OCI-M1 (cell line): ENCODE data around the gene SLC2A9.

Experiments used
- DNase-seq: peaks from one replicate; lab custom pipeline; 2025; lab: John Stamatoyannopoulos, UW

The SLC2A9 gene

DNA sequence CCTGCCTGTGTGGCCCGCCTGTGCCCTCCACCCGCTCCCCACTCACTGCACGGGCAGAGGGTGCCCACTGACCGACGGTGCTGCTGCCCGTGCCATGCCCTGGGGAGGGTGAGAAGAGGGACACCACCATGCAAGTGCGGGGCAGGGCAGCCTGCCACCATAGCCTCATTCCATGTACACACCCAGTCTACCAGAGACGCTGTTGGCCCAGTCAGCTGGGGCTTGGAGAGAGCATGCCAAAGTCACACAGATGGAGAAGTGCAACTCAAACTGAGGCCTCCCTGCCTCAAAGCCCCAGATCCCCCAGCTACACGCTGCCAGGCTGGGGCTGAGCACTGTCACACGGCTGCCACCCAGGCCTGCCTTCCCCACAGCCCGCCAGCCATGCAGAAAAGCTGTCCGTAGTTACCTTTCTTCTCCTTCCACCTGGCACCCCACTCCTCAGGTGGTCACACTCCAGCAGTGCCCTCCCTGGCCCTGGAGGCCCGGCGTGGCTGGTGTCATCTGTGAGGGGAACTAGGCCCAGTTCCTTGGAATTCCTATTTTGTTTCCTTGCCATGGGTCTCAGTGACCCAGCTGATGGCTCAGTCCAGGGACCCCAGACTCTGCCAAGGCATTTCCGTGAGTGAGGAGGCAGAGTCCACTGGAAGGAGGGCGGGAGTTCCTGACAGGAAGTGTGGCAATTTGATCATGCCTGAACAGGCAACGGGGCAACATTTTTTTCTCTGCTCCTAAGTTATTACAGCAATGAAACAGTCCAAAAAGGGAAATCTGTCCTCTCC, at the start of gene SLC2A9:
Gene SLC2A9 (minus strand): TSS at position 627 of the 782 bp plus-strand sequence. CDS start 68 bp downstream, at position 559.
- DNase-seq: no peak

DNA sequence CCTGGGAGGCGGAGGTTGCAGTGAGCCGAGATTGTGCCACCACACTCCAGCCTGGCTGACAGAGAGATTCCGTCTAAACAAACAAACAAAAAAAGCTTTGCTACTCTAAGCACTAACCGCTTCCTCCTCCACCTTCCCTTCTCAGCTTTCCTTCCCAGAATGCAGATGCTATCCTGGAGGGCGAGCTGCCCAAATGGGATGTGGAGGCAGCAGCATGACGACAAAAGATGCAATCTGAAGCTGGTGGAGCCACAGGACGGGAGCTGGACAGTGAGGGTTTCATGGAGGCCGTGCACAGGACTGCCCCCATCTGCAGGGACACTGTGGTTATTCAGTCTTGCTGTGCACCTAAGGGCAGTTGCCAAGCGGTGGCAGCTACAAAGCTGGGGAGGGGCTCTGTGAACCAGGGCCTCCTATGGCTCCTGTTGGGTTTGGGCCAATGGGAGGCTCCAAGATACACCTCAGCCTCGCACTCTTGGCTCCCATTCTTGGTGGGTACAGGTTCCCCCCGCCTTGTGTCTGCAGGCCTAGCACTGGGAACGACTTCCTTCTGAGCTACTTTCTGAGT, 47.9 kb upstream of the SLC2A9 start:
- no peak for DNase-seq

DNA sequence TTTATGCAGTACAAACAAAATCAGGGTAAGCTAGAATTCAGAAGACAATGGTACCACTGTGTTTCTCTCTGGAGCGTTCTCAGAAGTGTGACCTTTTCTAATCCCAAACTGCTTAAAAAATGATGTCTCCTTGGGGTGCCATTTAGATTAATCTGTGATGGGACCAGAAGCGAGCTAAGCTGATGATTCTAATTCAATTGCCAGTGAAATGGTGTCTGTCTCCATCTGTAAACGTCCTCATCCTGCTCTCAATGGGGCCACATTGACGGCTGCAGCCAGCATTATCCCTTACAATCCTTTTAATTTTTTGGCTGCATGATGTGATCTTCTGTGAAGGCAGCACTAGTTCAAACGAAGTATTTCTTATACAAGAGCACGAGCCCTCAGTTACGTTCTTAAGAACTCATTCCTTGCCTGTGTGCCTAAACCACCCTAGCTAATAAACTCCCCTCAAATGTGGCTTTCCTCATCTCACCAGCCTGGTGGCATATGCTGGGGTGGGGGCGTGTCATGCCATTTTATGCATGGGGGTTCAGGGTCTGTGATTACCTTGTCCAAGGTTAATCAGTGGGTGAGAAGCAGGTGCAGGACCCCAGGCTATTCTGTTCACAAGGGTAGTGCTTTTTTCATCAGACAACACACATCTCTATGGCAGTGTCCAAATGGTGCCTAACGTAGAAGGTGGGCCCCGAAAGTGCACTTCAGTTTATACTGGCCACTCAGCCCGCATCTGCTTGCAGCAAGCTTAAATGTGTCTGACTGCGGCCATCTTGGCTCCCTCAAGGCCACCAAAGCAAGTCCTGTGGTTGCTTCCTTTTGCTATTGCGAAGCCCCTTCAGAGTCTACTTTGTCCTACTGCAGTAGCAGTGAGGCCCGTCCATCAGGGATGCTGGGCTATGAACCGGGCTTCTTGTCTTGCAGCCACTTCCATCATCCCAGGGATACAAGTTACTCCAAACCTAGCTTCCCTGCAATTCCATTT, 45.7 kb upstream of the SLC2A9 start:
- no peak for DNase-seq

DNA sequence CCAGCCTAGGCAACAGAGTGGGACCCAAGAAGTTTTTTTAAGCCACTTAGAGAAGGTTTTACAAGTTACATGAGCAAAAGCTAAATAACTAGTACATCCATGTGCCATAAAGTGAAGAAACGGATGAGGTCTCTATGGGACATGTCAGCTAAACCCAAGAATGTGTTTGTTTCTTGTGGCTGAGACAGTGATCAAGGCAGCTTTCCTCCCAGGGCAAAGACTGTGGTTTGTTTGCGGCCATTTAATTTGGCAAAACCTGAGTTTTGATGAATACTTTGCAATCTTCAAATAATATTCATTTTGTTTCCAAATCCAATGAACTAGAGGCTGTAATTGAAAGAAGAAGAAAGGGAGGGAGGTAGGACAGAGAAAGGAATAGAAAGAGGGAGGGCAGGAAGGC, 44.9 kb upstream of the SLC2A9 start:
- no peak for DNase-seq

DNA sequence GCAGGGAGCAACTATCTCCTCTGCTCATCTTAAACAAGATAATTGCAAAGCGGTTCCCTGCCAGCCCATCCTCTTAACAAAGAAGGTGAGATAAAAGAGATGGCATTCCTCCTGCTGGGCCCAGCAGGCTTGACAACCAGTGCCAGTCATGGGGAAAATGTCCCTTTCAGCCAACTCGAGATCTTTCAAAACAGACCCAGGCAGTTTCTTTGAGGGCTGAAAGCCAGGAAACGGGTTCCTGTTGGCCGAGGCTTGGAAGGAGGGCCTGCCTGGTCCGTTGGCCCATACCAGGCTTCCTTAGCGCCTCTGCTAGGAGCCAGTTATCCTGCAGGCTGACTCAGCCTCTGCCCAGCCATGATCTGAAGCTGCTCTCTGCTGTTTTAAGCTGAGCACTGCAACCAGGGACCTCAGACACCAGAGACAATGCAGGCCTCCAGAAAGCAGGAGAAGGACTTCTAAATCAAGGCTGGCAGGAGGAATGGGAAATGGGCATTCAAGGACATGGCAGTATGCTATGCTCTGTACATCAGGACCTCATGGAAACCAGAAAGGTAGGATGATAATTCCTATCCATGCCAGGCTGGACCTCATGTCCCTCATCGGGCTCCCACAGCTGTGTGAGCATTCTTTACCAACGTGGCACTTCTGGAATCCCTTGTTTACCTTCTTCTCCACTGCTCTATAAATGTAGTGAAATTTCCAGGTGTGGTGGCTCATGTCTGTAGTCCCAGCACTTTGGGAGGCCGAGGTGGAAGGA, 42.4 kb upstream of the SLC2A9 start:
- DNase-seq: peak; percentile 25

DNA sequence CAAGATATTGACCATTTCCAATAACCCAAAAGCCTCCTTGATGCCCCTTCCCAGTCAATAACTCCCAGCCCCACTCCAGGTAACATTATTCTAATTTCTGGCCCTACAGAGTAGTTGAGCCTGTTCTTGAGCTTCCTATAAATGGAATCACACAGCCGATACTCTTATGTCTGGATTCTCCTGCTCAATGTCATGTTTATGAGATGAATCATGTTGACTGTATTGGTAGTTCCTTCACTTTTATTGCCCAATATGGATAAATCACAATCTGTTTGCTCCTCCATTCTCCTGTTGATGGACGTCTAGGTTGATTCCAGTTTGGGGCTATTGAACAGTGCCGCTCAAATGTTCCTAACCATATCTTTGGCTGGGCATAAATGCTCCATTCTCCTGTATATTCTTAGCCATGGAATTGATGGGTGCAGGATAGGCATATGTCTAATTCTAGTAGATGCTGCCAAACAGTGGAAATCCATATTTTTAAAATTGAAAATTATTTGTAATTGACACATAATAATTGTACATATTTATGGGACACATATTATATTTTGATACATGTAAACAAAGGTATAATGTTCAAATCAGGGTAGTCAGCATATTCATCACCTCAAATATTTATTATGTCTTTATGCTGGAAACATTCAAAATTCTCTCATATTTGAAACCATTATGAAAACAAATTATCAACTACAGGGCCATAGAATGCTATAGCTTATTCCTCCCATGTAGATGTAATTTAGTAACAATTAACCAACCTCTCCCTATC, 40.5 kb upstream of the SLC2A9 start:
- no peak for DNase-seq

DNA sequence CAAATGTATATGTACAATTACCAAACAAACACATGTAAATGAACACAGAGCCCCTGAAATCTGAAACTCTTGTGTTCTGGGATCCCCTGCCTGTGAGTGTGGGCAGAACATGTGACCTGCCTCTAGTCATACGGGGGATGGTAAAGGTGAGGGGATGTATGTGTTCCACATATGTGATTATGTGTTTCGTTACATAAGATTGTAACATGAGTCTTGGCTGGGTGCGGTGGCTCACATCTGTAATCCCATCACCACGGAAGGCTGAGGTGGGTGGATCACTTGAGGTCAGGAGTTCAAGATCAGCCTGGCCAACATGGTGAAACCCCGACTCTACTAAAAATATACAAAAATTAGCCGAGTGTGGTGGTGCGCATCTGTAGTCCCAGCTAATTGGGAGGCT, 37.1 kb upstream of the SLC2A9 start:
- DNase-seq: no peak

DNA sequence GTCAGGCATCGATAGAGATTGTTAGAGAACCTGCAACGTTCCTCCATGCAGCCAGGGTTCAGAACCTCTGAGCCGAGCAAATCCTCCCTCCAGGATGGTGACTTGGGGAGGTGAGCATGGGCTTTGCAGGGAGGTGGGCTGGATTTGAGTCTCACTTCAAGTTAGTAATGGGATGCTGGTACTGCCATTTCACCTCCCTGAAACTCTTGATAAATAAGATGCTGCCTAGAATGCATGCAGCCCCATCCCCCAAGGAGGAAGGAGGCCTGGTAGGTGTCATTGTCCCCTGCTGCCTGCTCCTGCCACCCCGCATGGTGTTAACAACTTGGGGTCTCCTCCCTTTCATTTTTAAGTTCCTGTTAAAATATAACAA, 35.7 kb upstream of the SLC2A9 start:
- no peak for DNase-seq

DNA sequence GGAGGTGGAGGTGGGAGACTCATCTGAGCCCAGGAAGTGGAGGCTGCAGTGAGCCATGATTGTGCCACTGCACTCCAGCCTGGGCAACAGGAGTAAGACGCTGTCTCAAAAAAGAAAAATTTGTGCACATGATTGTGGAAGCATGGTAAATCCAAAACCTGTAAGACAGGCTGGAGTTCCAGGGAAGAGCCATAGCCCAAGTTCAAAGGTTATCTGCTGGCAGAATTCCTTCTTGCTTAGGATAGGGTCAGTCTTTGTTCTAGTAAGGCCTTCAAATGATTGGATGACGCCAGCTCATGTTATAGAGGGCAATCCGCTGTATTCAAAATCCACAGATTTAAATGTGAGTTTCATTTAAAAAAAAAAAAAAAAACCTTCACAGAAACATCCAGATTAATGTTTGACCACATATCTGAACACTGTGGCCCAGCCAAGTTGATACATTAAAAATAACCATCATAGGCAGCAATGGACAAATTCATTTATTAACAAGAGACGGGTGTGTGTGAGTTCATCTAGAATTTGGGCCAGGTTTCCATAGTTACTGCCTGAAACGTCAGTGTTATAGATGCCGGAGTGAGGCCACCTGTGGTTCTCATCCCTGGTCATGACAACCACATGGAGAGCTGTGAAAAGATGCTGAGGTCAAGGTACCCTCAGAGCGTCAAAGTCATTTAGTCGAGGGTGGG, 35.2 kb upstream of the SLC2A9 start:
- no peak for DNase-seq

DNA sequence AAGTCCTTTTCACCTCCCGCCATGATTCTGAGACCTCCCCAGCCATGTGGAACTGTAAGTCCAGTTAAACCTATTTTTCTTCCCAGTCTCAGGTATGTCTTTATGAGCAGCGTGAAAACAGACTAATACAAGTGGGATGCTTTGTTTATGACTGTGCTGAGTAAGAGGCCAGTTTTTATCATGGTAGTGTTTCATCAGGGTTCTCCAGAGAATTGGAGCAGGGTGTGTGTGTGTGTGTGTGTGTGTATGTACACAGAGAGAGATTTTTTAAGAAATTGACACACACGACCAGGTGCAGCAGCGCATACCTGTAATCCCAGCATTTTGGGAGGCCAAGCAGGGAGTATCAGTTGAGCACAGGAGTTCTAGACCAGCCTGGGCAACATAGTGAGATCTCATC, 34.6 kb upstream of the SLC2A9 start:
- no peak for DNase-seq

DNA sequence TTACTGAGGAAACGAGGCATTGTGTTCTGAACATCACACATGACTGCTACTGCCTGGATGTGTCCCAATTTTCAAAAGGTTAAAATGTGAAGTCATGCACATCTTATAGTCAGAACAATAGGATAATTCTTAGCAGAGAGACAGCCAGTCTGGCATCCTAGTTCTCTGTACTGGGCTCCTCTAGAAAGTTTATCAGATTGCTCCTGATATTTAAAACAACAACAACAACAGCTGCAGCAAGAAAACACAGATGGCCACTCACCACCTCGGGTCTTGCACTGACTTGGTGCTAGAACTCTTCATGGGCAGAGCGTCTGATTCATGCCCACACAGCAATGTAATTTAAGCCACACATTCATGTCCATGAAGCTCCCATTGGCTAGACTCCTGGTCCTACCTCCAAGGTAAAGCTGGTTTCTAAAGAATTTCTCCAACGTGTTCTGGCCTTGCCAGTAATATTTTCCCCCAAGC, 33.3 kb upstream of the SLC2A9 start:
- DNase-seq: no peak

DNA sequence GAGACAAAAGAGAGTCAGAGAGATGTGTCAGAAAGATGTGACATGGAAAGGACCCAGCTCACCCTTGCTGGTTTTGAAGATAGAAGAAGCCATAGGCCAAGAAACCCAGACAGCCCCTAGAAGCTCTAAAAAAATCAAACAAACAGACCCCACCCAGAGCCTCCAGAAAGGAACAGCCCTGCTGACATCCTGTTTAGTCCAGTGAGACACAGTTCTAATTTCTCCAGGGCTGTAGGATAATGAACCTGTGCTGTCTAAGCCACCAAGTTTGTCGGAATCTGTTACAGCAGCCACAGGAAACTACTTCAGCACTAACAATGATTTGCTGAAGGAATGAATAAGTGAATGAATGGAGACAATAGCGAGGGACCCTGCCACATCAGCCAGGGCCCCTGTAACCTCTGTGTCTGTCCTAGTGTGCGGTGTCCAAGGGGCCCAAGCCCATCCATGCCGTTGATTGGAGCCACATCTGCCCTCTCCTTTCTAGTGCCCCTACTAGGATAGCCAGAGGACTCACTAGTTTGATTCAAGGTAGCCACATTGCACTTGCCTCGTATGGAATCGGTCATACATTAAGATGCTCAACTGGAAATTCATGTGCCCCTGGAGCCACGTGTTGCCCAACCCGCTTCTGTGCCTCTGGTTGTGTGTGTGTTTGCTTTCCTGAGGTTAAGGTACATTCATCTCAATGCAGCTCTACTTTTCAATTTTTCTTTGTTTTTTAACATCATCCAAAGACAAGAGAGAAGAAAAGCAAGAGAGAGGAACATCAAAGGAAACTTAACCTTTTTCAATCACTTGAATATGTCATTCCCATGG, 32.5 kb upstream of the SLC2A9 start:
- no peak for DNase-seq

DNA sequence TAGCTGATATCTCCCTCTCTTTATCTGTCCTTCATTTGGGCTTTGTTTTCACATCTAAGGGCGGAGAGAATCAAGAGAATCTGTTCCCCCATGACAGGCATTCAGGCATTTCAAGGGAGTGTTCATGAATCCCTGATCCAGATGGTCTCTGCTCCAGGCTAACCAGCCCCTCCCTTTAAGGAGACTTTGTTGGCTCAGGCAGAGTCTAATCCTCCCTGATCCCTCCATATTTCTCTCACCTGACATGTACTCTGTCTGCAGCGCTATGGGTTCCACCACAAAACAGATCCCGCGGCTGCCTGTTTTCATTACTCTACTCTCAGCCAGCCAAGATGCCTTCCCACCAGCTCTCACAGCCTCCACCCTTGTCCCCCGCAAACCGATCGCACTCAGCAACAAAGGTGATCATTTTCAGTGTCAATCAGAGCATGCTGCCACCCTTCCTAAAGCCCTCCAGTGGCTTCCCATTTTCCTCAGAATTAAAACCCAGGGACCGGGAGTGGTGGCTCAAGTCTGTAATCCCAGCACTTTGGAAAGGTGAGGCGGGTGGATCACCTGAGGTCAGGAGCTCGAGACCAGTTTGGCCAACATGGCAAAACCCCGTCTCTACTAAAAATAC, 30.3 kb upstream of the SLC2A9 start:
- no peak for DNase-seq

DNA sequence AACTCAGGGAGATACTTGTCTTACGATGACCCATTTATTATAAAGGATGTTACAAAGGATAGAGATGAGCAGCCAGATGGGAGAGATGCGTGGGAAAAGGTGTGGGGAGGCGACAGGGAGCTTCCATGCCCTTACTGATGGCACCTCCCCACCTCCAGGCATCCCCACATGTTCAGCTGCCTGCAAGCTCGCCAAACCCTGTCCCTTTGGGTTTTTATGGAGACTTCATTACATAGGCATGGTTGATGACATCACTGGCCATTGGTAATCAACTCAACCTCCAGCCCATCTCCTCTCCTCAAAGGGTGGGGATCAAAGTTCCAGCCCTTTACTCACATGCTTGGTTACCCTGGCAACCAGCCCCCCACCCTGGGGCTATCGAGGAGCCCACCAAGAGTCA, 29.4 kb upstream of the SLC2A9 start:
- no peak for DNase-seq

DNA sequence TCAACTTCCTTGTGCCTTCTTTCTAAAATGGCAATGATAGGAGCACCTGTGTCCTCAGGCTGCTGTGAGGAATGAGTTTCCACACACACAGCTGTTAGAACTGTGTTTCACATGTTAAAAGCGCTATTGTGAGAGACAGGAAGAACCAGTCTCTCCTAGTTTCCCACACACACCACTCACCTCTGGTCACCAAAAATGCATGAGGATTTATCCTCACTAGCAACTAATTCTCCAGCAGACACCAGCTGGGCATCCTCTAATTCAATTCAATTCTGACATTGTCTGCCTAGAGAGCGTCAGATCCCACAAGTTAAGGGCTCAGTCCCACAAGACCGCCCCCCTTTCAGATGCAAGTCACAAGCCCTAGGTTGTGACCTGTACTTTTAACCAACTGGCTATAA, 29.0 kb upstream of the SLC2A9 start:
- no peak for DNase-seq

DNA sequence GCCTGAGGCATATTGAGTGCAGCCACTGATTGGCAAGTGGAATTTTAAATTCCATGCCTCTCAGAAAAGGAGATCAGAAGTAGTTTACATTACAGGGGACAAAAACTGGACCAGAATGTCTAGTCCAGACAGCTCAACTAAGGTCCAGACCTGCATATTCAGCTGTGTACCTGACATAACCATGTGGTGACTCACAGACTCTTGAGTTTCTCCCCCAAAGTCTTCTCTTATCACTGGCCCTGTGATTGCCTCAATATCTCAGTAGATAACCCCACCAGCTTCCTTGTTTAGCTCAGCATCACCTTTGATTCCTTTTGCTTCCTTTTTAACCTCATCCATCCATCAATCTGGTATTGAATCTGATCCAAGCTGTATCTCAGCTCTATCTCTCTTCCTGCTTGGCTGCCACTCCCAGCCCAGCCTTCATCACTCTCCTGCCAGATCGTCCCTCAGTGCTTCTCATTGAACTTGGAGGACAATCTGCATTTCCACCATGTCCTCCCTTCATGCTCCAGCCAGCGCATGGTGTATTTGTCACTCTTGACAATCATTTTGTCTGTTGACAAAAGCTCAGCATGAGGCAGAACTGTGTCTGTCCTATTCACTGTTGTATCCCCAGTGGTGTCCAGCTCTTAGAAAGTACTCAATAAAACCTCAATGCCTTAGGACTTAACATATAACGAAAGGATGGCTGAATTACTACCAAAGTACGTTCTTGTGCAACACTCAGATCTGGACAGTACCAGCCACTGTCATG, 27.8 kb upstream of the SLC2A9 start:
- DNase-seq: no peak

DNA sequence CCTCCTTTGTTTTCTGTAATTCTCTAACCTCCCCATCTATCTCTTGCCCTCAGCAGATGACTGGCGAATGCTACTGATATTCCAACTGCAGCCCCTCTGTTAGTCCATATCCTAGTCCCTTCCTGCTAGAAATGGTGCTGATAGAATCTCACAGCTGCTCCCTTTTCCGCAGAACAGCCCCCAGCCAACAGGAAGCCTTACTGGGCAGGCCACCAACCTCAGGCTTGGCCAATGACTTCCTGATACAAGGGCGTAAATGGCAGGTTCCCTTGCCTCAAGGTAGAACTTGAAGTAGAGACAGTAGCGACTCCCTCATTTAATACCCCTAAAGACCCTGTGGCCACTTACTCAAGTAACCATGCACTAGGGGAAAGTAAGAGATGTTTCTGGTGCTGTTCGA, 26.7 kb upstream of the SLC2A9 start:
- DNase-seq: no peak

DNA sequence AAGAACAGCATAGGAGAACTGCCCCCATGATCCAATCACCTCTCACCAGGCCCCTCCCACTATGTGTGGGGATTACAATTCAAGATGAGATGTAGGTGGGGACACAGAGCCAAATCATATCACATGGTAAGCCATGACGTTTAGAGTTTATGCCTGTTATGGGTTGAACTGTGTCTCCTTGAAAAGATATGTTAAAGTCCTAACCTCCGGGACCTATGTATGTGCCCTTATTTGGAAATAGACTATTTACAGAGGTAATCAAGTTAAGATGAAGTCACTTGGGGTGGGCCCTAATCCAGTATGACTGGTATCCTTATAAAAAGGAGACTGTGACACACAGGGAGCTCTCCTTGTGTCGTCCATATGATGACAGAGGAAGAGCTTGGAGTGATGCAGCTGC, 25.2 kb upstream of the SLC2A9 start:
- DNase-seq: no peak
